IgD-negative memory B cell (primary cell): Measurements from ENCODE around the gene DEAF1. TPM values are rescaled to one million over a fixed set of nuclear protein-coding genes. Genes with fewer than 3 reads are reported as not detected.
"Not testable (repeated sequence)": the region's sequence is repeated elsewhere in the genome, so short reads cannot be mapped to it uniquely, and the experiment has no call there.

ENCODE experiments used
- H3K27ac Mint-ChIP-seq, 3 donors: one replicate each; pipeline ENCODE4 v1.8.0; 2020 to 2022; ENCODE audit warnings: mild to moderate bottlenecking in 3 of 3, mixed read lengths in 3 of 3, moderate library complexity in 1 of 3
- H3K27me3 Mint-ChIP-seq: one replicate; pipeline ENCODE4 v1.8.0; 2021; ENCODE audit warnings: mixed read lengths
- H3K36me3 Mint-ChIP-seq: one replicate; pipeline ENCODE4 v1.8.0; 2020; ENCODE audit warnings: mild to moderate bottlenecking, mixed read lengths
- H3K4me1 Mint-ChIP-seq, 3 donors: one replicate each; pipeline ENCODE4 v1.8.0; 2020 to 2022; ENCODE audit warnings: mixed read lengths in 3 of 3, mild to moderate bottlenecking in 1 of 3
- H3K4me3 Mint-ChIP-seq, 4 donors: one replicate each; pipeline ENCODE4 v1.8.0; 2020 to 2022; ENCODE audit warnings: mild to moderate bottlenecking in 4 of 4, mixed read lengths in 4 of 4, moderate library complexity in 3 of 4
- H3K9me3 Mint-ChIP-seq, 3 donors: one replicate each; pipeline ENCODE4 v1.8.0; 2020 to 2021; ENCODE audit warnings: mixed read lengths in 3 of 3, mild to moderate bottlenecking in 1 of 3
- polyA plus RNA-seq: library from polyadenylated mRNA; unstranded; fragments of 300-500 nt; fragmentation: Illumina TruSeq; gene quantifications from one replicate; pipeline ENCODE4 v1.2.3, GENCODE V29; 2021

Gene DEAF1
- 25.6 TPM for polyA plus RNA-seq

GRCh38 chr11:694563-695287 lies at the start of gene DEAF1:
TSS of gene DEAF1 (minus strand) at chr11:695222. CDS start at chr11:695047, 175 bp downstream.
- Mint-ChIP-seq H3K9me3 (no peaks in the 10 kb centered on the region), H3K4me1 (peaks cover 28 to 43% (median 29%) of the 10 kb centered on the region in 3 donors), H3K36me3 (no peaks in the 10 kb centered on the region), H3K4me3 (peak within 1 kb of the TSS; percentile 86 to 96 (median 92)), H3K27ac (peak within 1 kb of the TSS; percentile 95 to 97 (median 95)), H3K27me3 (no peaks in the 10 kb centered on the region)

DNA sequence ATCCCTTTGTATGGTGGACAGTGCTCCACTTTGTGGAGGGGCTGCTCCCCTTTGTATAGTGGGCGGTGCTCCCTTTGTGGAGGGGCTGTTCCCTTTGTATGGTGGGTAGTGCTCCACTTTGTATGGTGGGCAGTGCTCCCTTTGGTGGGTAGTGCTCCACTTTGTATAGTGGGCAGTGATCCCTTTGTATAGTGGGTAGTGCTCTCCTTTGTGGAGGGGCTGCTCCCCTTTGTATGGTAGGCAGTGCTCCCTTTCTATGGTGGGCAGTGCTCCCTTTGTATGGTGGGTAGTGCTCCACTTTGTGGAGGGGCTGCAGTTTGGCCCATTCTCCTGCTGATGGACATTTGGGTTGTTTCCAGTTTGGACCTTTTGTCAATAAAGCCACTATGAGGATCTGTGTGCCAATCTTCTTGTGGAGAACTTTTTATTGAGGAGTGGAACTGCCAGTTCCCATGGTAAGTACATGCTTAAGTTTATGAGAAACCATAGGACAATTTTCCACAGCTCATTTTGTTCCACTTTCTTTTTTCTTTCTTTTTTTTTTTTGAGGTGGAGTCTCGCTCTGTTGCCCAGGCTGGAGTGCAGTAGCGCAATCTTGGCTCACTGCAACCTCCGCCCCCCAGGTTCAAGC lies 47.7 kb upstream of the DEAF1 start:
- peaks cover 10% of the 10 kb centered on the region for H3K27me3 Mint-ChIP-seq
- peaks cover 7 to 13% (median 8%) of the 10 kb centered on the region in 3 donors for H3K4me1 Mint-ChIP-seq
- H3K4me3 Mint-ChIP-seq: no peak overlapping the region
- H3K36me3 Mint-ChIP-seq: no peaks in the 10 kb centered on the region
- H3K9me3 Mint-ChIP-seq: no peaks in the 10 kb centered on the region
- H3K27ac Mint-ChIP-seq: no peak overlapping the region

- Mint-ChIP-seq H3K4me1 (peaks cover 12 to 19% (median 13%) of the 10 kb centered on the region in 3 donors), H3K9me3 (no peaks in the 10 kb centered on the region), H3K36me3 (peaks cover under 1% of the 10 kb centered on the region), H3K27me3 (peaks cover 15% of the 10 kb centered on the region), H3K4me3 (no peak overlapping the region), H3K27ac (no peak overlapping the region)
Measured at GRCh38 chr11:742156-742546, 47.1 kb upstream of the DEAF1 start.

GRCh38 chr11:737899-738298 lies 42.9 kb upstream of the DEAF1 start:
- Mint-ChIP-seq H3K27me3 (peaks cover 20% of the 10 kb centered on the region), H3K27ac (peak overlapping the region in 1 of 3 donors; percentile 10), H3K4me3 (peak overlapping the region in 2 of 4 donors; percentile 69 to 86), H3K4me1 (peaks cover 11 to 15% (median 12%) of the 10 kb centered on the region in 3 donors)
- not testable (repeated sequence) for H3K36me3 Mint-ChIP-seq, H3K9me3 Mint-ChIP-seq

- peaks cover 1% of the 10 kb centered on the region for H3K36me3 Mint-ChIP-seq
- H3K27me3 Mint-ChIP-seq: peaks cover 20% of the 10 kb centered on the region
- no peak overlapping the region for H3K27ac Mint-ChIP-seq
- peak overlapping the region; percentile 54 to 86 (median 69) for H3K4me3 Mint-ChIP-seq
- peaks cover 11 to 15% (median 12%) of the 10 kb centered on the region in 3 donors for H3K4me1 Mint-ChIP-seq
- H3K9me3 Mint-ChIP-seq: no peaks in the 10 kb centered on the region
Measured at GRCh38 chr11:737366-737765, 42.3 kb upstream of the DEAF1 start.

DNA sequence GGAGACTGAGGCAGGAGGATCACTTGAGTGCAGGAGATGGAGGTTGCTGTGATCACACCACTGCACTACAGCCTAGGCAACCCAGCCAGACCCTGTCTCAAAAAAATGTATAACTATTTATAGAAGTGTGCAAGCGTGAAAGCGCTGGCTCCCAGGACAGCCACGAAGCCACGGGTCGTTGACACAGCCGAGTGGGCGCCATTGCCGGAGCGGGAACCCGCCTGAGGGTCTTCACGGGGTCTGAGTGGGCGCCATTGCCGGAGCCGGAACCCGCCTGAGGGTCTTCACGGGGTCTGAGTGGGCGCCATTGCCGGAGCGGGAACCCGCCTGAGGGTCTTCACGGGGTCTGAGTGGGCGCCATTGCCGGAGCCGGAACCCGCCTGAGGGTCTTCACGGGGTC lies 39.5 kb upstream of the DEAF1 start:
- H3K4me1 Mint-ChIP-seq: peaks cover 12 to 15% (median 12%) of the 10 kb centered on the region in 3 donors
- peaks cover 20% of the 10 kb centered on the region for H3K27me3 Mint-ChIP-seq
- not testable (repeated sequence) for H3K36me3 Mint-ChIP-seq, H3K9me3 Mint-ChIP-seq, H3K4me3 Mint-ChIP-seq, H3K27ac Mint-ChIP-seq

DNA sequence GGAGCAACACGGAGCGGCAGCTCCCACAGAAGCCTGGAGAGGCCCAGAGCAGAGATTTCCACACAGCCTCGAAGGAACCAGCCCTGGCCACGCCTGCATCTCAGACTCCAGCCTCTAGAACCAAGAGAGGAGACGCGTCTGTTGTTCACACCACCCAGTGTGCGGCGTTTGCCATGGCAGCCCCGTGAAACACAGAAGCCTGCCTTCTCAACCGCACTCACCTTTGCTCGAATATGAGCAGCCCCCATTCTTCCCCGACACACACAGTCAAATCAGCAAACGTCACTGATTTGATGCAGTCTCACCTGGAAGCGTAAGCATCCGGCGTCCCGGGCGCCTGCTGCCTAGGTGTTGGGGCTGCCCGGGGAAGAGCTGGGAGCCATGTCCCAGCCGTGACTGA lies 38.0 kb upstream of the DEAF1 start:
- Mint-ChIP-seq H3K4me3 (no peak overlapping the region), H3K4me1 (peaks cover 11 to 12% (median 11%) of the 10 kb centered on the region in 3 donors)

DNA sequence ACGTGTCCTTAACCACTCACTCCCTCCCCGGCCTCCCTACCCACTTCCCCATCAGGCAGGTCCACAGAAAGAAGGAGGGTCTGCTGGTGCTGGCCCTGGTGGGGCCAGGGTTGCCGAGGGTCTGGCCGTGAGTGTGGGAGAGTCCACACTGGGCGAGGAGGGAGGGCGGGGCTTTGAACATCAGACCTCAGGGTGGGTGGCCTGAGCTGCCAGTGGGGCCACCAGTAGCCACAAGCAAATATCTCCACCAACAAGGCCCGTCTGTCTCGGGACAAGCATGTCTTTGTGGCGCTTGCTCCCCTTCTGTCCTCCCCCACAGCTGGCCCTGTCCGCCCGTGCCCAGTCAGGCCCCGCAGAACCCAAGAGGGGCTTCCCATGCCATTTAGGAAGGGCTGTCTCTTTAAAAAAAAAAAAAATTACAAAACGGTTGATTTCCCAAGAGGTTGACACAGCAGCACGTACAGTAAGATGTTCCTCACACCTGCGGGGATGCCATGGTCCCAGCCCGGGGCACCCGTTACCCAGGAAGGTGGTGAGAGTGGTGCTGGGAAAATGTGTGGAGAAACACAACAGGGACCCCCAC lies 34.6 kb upstream of the DEAF1 start:
- peak overlapping the region in 1 of 3 donors; percentile 25 for H3K27ac Mint-ChIP-seq

More for the DNA sequence above, 38.0 kb upstream of the DEAF1 start:
- Mint-ChIP-seq H3K9me3 (no peaks in the 10 kb centered on the region), H3K36me3 (peaks cover 1% of the 10 kb centered on the region), H3K27ac (no peak overlapping the region), H3K27me3 (peaks cover 13% of the 10 kb centered on the region)

GRCh38 chr11:728901-729491 lies 34.0 kb upstream of the DEAF1 start:
- no peaks in the 10 kb centered on the region for H3K9me3 Mint-ChIP-seq
- peak overlapping the region in 1 of 4 donors; percentile 38 for H3K4me3 Mint-ChIP-seq
- H3K27me3 Mint-ChIP-seq: peaks cover 1% of the 10 kb centered on the region
- peaks cover 0 to 5% (median 0%) of the 10 kb centered on the region in 3 donors for H3K4me1 Mint-ChIP-seq
- no peak overlapping the region for H3K27ac Mint-ChIP-seq
- no peaks in the 10 kb centered on the region for H3K36me3 Mint-ChIP-seq

More for the DNA sequence above, 34.6 kb upstream of the DEAF1 start:
- no peaks in the 10 kb centered on the region for H3K9me3 Mint-ChIP-seq
- no peak overlapping the region for H3K4me3 Mint-ChIP-seq
- peaks cover 1% of the 10 kb centered on the region for H3K27me3 Mint-ChIP-seq
- peaks cover 0 to 5% (median 0%) of the 10 kb centered on the region in 3 donors for H3K4me1 Mint-ChIP-seq
- no peaks in the 10 kb centered on the region for H3K36me3 Mint-ChIP-seq

DNA sequence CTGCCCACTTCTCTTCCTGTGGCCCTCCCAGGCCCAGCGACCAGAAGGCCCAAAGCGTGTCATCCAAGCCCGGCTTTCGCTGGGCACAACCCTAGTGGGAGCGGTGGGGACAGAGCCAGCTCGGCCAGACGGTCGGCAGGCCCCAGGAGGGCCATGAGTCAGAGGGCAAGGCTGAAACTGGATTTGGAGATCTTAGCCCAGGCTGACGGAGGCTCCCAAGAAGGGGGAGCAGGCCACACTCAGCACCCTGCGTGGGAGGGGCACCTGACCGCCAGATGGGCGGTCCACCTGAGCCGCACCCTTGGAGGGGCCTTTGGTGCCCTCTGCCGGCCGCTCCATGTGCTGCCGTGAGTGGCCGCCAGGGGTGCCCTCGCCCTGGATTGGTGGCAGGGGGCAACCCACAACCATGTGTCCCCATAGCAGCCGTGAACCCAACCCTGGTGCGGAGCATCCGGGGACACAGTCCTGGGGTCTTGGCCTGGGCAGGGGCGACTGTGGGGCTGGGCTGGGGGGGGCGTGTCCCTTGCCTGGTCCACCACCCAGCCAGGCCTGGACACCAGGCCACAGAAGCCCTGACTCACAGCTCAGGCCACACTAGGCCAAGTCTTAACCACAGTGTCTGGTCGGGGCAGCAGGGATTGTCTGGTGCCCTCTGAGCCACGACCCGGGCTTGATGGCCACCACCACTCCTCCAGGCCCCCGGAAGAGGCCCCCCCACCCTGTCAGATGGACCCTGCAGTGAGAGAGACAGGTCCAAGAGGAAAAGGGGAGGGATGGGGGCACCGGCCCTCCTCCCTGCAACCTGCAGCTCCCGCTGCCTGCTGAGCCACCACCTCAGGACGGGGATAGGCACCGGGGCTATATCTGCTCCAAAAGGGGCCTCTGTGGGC lies 33.1 kb upstream of the DEAF1 start:
- no peak overlapping the region for H3K27ac Mint-ChIP-seq
- peaks cover 3 to 9% (median 4%) of the 10 kb centered on the region in 3 donors for H3K4me1 Mint-ChIP-seq
- H3K27me3 Mint-ChIP-seq: peaks cover 1% of the 10 kb centered on the region
- H3K36me3 Mint-ChIP-seq: no peaks in the 10 kb centered on the region
- H3K9me3 Mint-ChIP-seq: no peaks in the 10 kb centered on the region
- H3K4me3 Mint-ChIP-seq: peak overlapping the region in 1 of 4 donors; percentile 29

DNA sequence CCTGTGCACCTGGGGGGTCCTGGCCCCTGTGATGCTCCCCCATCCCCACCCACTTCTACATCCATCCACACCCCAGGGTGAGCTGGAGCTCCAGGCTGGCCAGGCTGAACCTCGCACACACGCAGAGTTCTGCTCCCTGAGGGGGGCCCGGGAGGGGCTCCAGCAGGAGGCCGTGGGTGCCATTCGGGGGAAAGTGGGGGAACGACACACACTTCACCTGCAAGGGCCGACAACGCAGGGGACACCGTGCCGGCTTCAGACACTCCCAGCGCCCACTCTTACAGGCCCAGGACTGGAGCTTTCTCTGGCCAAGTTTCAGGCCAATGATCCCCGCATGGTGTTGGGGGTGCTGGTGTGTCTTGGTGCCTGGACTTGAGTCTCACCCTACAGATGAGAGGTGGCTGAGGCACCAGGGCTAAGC lies 32.3 kb upstream of the DEAF1 start:
- Mint-ChIP-seq H3K27me3 (peaks cover 3% of the 10 kb centered on the region), H3K4me1 (peaks cover 4 to 10% (median 6%) of the 10 kb centered on the region in 3 donors), H3K9me3 (no peaks in the 10 kb centered on the region), H3K4me3 (peak overlapping the region in 3 of 4 donors; percentile 23 to 80 (median 29)), H3K36me3 (no peaks in the 10 kb centered on the region), H3K27ac (no peak overlapping the region)

DNA sequence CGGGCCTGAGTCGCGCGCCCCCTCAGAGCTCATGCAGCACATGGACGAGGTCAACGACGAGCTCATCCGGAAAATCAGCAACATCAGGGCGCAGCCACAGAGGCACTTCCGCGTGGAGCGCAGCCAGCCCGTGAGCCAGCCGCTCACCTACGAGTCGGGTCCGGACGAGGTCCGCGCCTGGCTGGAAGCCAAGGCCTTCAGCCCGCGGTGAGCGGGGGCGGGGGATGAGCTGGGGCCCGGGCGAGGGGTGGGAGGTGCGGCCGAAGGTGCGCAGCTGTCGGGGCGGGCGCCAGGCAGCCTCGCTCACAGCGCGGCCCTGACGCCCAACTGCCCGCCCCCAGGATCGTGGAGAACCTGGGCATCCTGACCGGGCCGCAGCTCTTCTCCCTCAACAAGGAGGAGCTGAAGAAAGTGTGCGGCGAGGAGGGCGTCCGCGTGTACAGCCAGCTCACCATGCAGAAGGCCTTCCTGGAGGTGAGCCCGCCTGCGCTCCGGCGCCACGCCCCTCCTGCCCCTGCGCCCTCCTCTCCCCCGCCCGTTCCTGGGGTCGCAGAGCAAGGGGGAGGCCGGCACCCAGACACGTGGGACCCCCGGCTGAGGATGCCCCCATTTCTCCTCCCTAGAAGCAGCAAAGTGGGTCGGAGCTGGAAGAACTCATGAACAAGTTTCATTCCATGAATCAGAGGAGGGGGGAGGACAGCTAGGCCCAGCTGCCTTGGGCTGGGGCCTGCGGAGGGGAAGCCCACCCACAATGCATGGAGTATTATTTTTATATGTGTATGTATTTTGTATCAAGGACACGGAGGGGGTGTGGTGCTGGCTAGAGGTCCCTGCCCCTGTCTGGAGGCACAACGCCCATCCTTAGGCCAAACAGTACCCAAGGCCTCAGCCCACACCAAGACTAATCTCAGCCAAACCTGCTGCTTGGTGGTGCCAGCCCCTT lies 31.5 kb upstream of the DEAF1 start:
- peak overlapping the region; percentile 32 to 80 (median 74) for H3K4me3 Mint-ChIP-seq
- H3K27me3 Mint-ChIP-seq: peaks cover 3% of the 10 kb centered on the region
- no peak overlapping the region for H3K27ac Mint-ChIP-seq
- peaks cover 5 to 10% (median 8%) of the 10 kb centered on the region in 3 donors for H3K4me1 Mint-ChIP-seq
- no peaks in the 10 kb centered on the region for H3K9me3 Mint-ChIP-seq
- no peaks in the 10 kb centered on the region for H3K36me3 Mint-ChIP-seq

DNA sequence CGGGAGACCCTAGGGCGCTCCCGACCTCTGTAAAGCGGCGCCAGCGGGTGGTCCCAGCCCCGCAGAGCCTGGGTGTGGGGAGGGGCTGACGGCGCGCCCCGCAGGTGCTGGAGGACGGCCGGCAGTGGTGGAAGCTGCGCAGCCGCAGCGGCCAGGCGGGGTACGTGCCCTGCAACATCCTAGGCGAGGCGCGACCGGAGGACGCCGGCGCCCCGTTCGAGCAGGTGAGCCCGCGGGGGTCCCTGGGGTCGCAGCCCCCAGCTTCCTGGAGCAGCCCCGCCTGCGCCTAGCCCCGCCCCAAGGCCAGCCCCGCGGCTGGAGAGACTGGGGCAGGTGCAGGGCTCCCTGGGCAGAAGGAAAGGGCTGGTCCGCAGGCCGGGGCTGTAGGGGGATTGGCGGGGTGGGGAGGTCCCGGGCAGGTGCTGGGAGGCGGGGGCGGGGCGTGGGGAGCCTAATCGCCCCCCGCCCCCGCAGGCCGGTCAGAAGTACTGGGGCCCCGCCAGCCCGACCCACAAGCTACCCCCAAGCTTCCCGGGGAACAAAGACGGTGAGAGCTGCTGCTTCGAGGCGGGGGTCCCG lies 30.7 kb upstream of the DEAF1 start:
- H3K36me3 Mint-ChIP-seq: no peaks in the 10 kb centered on the region
- H3K27ac Mint-ChIP-seq: no peak overlapping the region
- peak overlapping the region in 3 of 4 donors; percentile 49 to 76 (median 73) for H3K4me3 Mint-ChIP-seq
- H3K4me1 Mint-ChIP-seq: peaks cover 7 to 13% (median 12%) of the 10 kb centered on the region in 3 donors
- H3K9me3 Mint-ChIP-seq: peaks cover 0 to 1% (median 0%) of the 10 kb centered on the region in 3 donors
- H3K27me3 Mint-ChIP-seq: peaks cover 5% of the 10 kb centered on the region
